K562 (cell line): ENCODE data around the gene HSD11B2. TPM values are rescaled to one million over a fixed set of nuclear protein-coding genes. Genes with fewer than 3 reads are reported as not detected.

Experiments used
- ATAC-seq: fragments of 200-7000 bp; cut with Tn5 transposase; 3 replicates; pipeline ENCODE4 v1.9.1; 2020; ENCODE audit warnings: moderate library complexity
- BruUV-seq: library from RNA; stranded (reverse); fragments of 400-500 nt; replicated peaks from 2 replicates; lab custom pipeline; 2021; lab: Mats Ljungman, UMichigan
- CTCF ChIA-PET: fragments of 300-600 bp; formaldehyde crosslinking; extraction: SDS; loops from one replicate; lab custom pipeline; 2021; ENCODE audit warnings: low intra/inter-chr PET ratio; lab: Yijun Ruan, JAX
- POLR2A ChIA-PET: fragments of 300-600, 350-650 bp; sonication (Branson Sonifier 250); formaldehyde crosslinking; extraction: SDS; loops from one replicate; lab custom pipeline; 2021; ENCODE audit warnings: antibody characterized with exemption, inconsistent platforms; lab: Yijun Ruan, JAX
- DNase-seq, 4 experiments: peaks; one replicate each; pipeline versions ENCODE4 v3.0.0 to v3.0.0-alpha.2; 2011 to 2018; ENCODE audit warnings: low spot score in 3 of 4, mixed read lengths in 3 of 4; ENCODE audit errors: extremely low read depth in 1 of 4
- FAIRE-seq: peaks from 2 replicates; lab custom pipeline; 2011; peaks lifted over from hg19 to GRCh38; lab: Jason Lieb, UNC
- H2AFZ ChIP-seq: 2 replicates; pipeline ENCODE4 v1.6.0; 2011; ENCODE audit warnings: low read depth, low read length, control low read depth, inconsistent platforms
- H3K27ac ChIP-seq: fragments of 200-600 bp; 3 replicates; pipeline ENCODE4 v1.8.0; 2011; ENCODE audit warnings: low read depth, mild to moderate bottlenecking, control low read depth, inconsistent platforms, low read length, moderate library complexity, mixed read lengths; ENCODE audit errors: extremely low read depth
- H3K27me3 ChIP-seq, 2 experiments: fragments of 300-600 bp in 1 of 2; 2 replicates in 1 of 2; 3 replicates in 1 of 2; pipeline versions ENCODE4 v1.6.0 to v1.8.0; 2011; ENCODE audit warnings: inconsistent platforms in 2 of 2, low read length in 2 of 2, mild to moderate bottlenecking in 1 of 2, mixed read lengths in 1 of 2, moderate library complexity in 1 of 2; ENCODE audit not compliant: control insufficient read depth in 2 of 2, insufficient read depth in 2 of 2
- H3K36me3 ChIP-seq: fragments of 300-600 bp; 3 replicates; pipeline ENCODE4 v1.8.0; 2011; ENCODE audit warnings: mild to moderate bottlenecking, low read length, inconsistent platforms; ENCODE audit not compliant: control insufficient read depth, insufficient read depth
- H3K4me1 ChIP-seq, 2 experiments: fragments of 200-600 bp in 1 of 2; replicated peaks in 1 of 2; 2 replicates in 1 of 2; 3 replicates in 1 of 2; pipeline versions ENCODE4 v1.5.1 to v1.8.0; 2011; ENCODE audit warnings: inconsistent platforms in 2 of 2, low read length in 2 of 2, mild to moderate bottlenecking in 1 of 2, mixed read lengths in 1 of 2, moderate library complexity in 1 of 2; ENCODE audit not compliant: control insufficient read depth in 2 of 2, insufficient read depth in 2 of 2
- H3K4me2 ChIP-seq: 2 replicates; pipeline ENCODE4 v1.6.1; 2011; ENCODE audit warnings: low read length, control low read depth, inconsistent platforms, mixed read lengths; ENCODE audit not compliant: insufficient read depth
- H3K4me3 ChIP-seq: fragments of 200-600 bp; sonication (generic), shearing (Covaris generic); 2 replicates; pipeline ENCODE4 v1.5.1; 2016; ENCODE audit warnings: control low read depth, inconsistent platforms
- H3K79me2 ChIP-seq: fragments of 200-600 bp; 3 replicates; pipeline ENCODE4 v1.8.0; 2011; ENCODE audit warnings: low read length, inconsistent platforms; ENCODE audit not compliant: control insufficient read depth, insufficient read depth
- H3K9ac ChIP-seq, 2 experiments: 2 replicates each; pipeline versions ENCODE4 v1.6.0 to v1.6.1; 2011; ENCODE audit warnings: low read depth in 2 of 2, low read length in 2 of 2, control low read depth in 1 of 2, inconsistent platforms in 1 of 2, mild to moderate bottlenecking in 1 of 2, mixed read lengths in 1 of 2; ENCODE audit not compliant: insufficient read depth in 1 of 2
- H3K9me1 ChIP-seq: one replicate; pipeline ENCODE4 v1.6.0; 2011; ENCODE audit warnings: inconsistent platforms, mild to moderate bottlenecking, low read length, moderate library complexity; ENCODE audit not compliant: control insufficient read depth, insufficient read depth
- H3K9me3 ChIP-seq: replicated peaks from 2 replicates; pipeline ENCODE4 v1.5.1; 2011; ENCODE audit warnings: low read depth, low read length, inconsistent platforms; ENCODE audit not compliant: control insufficient read depth, insufficient read depth
- H4K20me1 ChIP-seq: replicated peaks from 2 replicates; pipeline ENCODE4 v1.6.1; 2011; ENCODE audit warnings: low read length, inconsistent platforms, mixed read lengths; ENCODE audit not compliant: control insufficient read depth, insufficient read depth
- ARID2 ChIP-seq: fragments of 450-650 bp; IDR thresholded peaks from 2 replicates; pipeline ENCODE4 v1.6.1; 2017; ENCODE audit warnings: antibody characterized with exemption, mild to moderate bottlenecking
- HNRNPL ChIP-seq: fragments of 200-400 bp; formaldehyde crosslinking; IDR thresholded peaks from 2 replicates; pipeline ENCODE4 v1.6.1; 2017; ENCODE audit warnings: low read depth, mild to moderate bottlenecking, low read length
- ILF3 ChIP-seq: fragments of 450-650 bp; IDR thresholded peaks from 2 replicates; pipeline ENCODE4 v1.6.1; 2018; ENCODE audit warnings: antibody characterized with exemption, mild to moderate bottlenecking, moderate library complexity, borderline replicate concordance
- MAX ChIP-seq: sonication (generic); formaldehyde crosslinking; IDR thresholded peaks from 2 replicates; pipeline ENCODE4 v1.9.0; 2022; ENCODE audit warnings: mild to moderate bottlenecking, missing genetic modification reagents
- MEF2D ChIP-seq: conservative IDR thresholded peaks from 2 replicates; pipeline ENCODE4 v1.6.1; 2016; ENCODE audit warnings: low read depth, missing genetic modification characterization, missing compliant biosample characterization
- NR1H2 ChIP-seq: sonication (generic); formaldehyde crosslinking; IDR thresholded peaks from 2 replicates; pipeline ENCODE4 v1.4.0; 2020; ENCODE audit warnings: mild to moderate bottlenecking, missing genetic modification reagents
- SMARCE1 ChIP-seq: fragments of 450-650 bp; IDR thresholded peaks from 2 replicates; pipeline ENCODE4 v1.7.1; 2016; ENCODE audit warnings: mild to moderate bottlenecking
- ZNF766 ChIP-seq: fragments of 200-800 bp; sonication (Bioruptor generic); conservative IDR thresholded peaks from 2 replicates; pipeline ENCODE4 v1.6.1; 2016; ENCODE audit warnings: missing genetic modification characterization, missing compliant biosample characterization
- WGBS: fragments of 100-300 bp; shearing (Covaris generic); methylation state at CpG from one replicate; pipeline ENCODE4 v1.1.6; 2016; ENCODE audit warnings: low coverage, mixed read lengths; ENCODE audit not compliant: insufficient coverage; ENCODE audit errors: missing lambda C conversion rate; 5-methylcytosine and 5-hydroxymethylcytosine counted together
- in situ Hi-C: fragments of 300-500 bp; cut with MboI; formaldehyde crosslinking; loops from 4 replicates; pipeline ENCODE4 v1.15.0; 2018; ENCODE audit warnings: inconsistent platforms, mixed read lengths
- intact Hi-C: fragments of 100-400 bp; cut with micrococcal nuclease; formaldehyde crosslinking; loops from 2 replicates; pipeline ENCODE4 v1.14.2; 2022
- polyA plus RNA-seq, 8 experiments: library from polyadenylated mRNA; depleted of rRNA in 4 of 8; stranded (reverse) in 5 of 8; unstranded in 3 of 8; fragments of >200 nt; fragmentation: Nextera tagmentation in 2 of 8; fragmentation: Illumina TruSeq in 1 of 8; extraction: Ambion mirVana in 2 of 8; extraction: Trizol in 1 of 8; gene quantifications; 2 replicates each; pipeline versions ENCODE4 v1.2.1 to v1.2.3, GENCODE V29; 2011 to 2014; ENCODE audit warnings: inconsistent platforms in 1 of 8, missing spikeins in 1 of 8
- total RNA-seq, 7 experiments: library from RNA; depleted of rRNA in 6 of 7; stranded (reverse); fragments of >200 nt in 6 of 7; fragmentation: Illumina TruSeq in 2 of 7; extraction: Trizol in 2 of 7; gene quantifications; 2 replicates each; pipeline versions ENCODE4 v1.2.1 to v1.2.3, GENCODE V29; 2011 to 2021; ENCODE audit warnings: low replicate concordance in 1 of 7
- TF ChIP-seq, protein P1 (sequence below): fragments of 250-450 bp; sonication (Bioruptor Pico); IDR thresholded peaks from 2 replicates; pipeline ENCODE4 v1.4.0; 2020
- TF ChIP-seq, protein P2 (sequence below): fragments of 450-650 bp; formaldehyde crosslinking; IDR thresholded peaks from 2 replicates; pipeline ENCODE4 v1.4.0; 2020; ENCODE audit warnings: mild to moderate bottlenecking
- TF ChIP-seq, protein P3 (sequence below): fragments of 250-450 bp; sonication (Bioruptor Pico); IDR thresholded peaks from 2 replicates; pipeline ENCODE4 v1.5.0; 2020; ENCODE audit warnings: mild to moderate bottlenecking, borderline replicate concordance

Gene HSD11B2
- total and polyA plus RNA-seq, 9 of the 15 experiments (the other 6 are each of a cell fraction or from before 2014, with no cell fraction given) = 0.08 to 2.0 (median 0.79) TPM

DNA sequence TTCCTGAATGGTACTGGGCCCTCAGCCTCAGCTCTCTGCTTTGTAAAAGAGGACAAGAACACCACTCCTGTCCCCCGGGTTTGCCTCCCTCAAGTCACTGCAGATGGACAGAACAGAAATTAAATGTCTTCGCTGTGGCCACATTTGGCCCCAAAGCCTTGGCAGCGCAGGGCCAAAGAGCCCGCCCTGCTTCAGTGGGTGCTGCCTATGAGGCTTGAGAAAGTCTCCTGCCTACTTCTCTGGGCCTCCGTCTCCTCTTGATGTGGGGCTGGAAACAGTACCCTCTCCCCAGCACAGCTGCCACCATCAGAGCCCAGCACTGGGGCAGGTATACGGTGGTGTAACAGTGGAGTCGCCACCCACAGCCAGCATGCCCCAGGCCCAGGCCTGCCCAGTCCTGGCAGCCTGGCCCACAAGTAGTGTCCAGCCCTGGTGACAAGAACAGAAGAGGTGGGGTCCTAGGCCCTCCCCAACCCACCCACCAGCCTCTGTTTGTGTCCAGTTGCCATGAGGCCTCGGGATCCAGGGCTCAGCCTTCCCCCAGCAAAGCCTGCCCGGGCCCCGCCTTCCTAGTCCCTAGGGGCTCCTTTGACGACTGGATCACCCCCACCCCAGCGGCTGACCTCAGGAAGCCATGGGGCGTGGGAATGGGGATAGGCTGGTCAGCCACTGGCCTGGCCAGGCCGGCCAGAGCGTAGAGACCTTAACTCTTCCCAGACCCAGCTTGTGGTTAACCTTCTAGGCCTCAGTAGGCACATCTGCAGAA is 33.7 kb upstream of the HSD11B2 start:
- intact Hi-C loops = loop anchor here (5.0 to 10.0 kb wide), 2 partner anchors 52 to 135 kb away; no protein-coding TSS in a partner anchor
- Histone ChIP-seq H3K9me1 (no peaks in the 10 kb centered on the region), H3K9ac (peak overlapping the region in 1 of 2 experiments; percentile 84; a peak in 2 of 4 replicates), H3K79me2 (no peaks in the 10 kb centered on the region), H3K4me2 (no peak overlapping the region), H3K4me1 (peaks cover 19 to 85% of the 10 kb centered on the region in 2 experiments)
- no TSS peak for BruUV-seq
- WGBS = 78% methylated on average over 15 of the region's 15 CpGs
- POLR2A ChIA-PET = no interaction called here
- no peak for ATAC-seq
- in situ Hi-C loops = no loop called here
- TF ChIP-seq, protein P1, sequence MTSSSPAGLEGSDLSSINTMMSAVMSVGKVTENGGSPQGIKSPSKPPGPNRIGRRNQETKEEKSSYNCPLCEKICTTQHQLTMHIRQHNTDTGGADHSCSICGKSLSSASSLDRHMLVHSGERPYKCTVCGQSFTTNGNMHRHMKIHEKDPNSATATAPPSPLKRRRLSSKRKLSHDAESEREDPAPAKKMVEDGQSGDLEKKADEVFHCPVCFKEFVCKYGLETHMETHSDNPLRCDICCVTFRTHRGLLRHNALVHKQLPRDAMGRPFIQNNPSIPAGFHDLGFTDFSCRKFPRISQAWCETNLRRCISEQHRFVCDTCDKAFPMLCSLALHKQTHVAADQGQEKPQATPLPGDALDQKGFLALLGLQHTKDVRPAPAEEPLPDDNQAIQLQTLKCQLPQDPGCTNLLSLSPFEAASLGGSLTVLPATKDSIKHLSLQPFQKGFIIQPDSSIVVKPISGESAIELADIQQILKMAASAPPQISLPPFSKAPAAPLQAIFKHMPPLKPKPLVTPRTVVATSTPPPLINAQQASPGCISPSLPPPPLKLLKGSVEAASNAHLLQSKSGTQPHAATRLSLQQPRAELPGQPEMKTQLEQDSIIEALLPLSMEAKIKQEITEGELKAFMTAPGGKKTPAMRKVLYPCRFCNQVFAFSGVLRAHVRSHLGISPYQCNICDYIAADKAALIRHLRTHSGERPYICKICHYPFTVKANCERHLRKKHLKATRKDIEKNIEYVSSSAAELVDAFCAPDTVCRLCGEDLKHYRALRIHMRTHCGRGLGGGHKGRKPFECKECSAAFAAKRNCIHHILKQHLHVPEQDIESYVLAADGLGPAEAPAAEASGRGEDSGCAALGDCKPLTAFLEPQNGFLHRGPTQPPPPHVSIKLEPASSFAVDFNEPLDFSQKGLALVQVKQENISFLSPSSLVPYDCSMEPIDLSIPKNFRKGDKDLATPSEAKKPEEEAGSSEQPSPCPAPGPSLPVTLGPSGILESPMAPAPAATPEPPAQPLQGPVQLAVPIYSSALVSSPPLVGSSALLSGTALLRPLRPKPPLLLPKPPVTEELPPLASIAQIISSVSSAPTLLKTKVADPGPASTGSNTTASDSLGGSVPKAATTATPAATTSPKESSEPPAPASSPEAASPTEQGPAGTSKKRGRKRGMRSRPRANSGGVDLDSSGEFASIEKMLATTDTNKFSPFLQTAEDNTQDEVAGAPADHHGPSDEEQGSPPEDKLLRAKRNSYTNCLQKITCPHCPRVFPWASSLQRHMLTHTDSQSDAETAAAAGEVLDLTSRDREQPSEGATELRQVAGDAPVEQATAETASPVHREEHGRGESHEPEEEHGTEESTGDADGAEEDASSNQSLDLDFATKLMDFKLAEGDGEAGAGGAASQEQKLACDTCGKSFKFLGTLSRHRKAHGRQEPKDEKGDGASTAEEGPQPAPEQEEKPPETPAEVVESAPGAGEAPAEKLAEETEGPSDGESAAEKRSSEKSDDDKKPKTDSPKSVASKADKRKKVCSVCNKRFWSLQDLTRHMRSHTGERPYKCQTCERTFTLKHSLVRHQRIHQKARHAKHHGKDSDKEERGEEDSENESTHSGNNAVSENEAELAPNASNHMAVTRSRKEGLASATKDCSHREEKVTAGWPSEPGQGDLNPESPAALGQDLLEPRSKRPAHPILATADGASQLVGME (CRISPR knock-in tag) = no peak
- no peak for TF ChIP-seq ILF3
- no peak for TF ChIP-seq MEF2D
- TF ChIP-seq ARID2 = no peak
- TF ChIP-seq, protein P2, sequence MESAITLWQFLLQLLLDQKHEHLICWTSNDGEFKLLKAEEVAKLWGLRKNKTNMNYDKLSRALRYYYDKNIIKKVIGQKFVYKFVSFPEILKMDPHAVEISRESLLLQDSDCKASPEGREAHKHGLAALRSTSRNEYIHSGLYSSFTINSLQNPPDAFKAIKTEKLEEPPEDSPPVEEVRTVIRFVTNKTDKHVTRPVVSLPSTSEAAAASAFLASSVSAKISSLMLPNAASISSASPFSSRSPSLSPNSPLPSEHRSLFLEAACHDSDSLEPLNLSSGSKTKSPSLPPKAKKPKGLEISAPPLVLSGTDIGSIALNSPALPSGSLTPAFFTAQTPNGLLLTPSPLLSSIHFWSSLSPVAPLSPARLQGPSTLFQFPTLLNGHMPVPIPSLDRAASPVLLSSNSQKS (CRISPR knock-in tag) = no peak
- no peak for TF ChIP-seq ZNF766 (CRISPR knock-in tag)
- no peak for TF ChIP-seq MAX (CRISPR knock-in tag)
- TF ChIP-seq SMARCE1 = no peak
- TF ChIP-seq, protein P3, sequence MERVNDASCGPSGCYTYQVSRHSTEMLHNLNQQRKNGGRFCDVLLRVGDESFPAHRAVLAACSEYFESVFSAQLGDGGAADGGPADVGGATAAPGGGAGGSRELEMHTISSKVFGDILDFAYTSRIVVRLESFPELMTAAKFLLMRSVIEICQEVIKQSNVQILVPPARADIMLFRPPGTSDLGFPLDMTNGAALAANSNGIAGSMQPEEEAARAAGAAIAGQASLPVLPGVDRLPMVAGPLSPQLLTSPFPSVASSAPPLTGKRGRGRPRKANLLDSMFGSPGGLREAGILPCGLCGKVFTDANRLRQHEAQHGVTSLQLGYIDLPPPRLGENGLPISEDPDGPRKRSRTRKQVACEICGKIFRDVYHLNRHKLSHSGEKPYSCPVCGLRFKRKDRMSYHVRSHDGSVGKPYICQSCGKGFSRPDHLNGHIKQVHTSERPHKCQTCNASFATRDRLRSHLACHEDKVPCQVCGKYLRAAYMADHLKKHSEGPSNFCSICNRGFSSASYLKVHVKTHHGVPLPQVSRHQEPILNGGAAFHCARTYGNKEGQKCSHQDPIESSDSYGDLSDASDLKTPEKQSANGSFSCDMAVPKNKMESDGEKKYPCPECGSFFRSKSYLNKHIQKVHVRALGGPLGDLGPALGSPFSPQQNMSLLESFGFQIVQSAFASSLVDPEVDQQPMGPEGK (CRISPR knock-in tag) = no peak
- no peak for TF ChIP-seq HNRNPL
- no peak for TF ChIP-seq NR1H2 (CRISPR knock-in tag)
- TF ChIP-seq, all 486 proteins: peak for 0
- H3K36me3 ChIP-seq = no peaks in the 10 kb centered on the region
- DNase-seq (no peak), FAIRE-seq (no peak)
- H3K27ac ChIP-seq = 0 out of 3 replicates have a peak overlapping the region, but pooled peaks have one; percentile 2
- no peaks in the 10 kb centered on the region for H4K20me1 ChIP-seq
- CTCF ChIA-PET = no interaction called here
- no peak overlapping the region for H3K4me3 ChIP-seq
- peaks cover 0 to 21% of the 10 kb centered on the region in 2 experiments; a peak in 2 of 5 replicates for H3K27me3 ChIP-seq
- H2AFZ ChIP-seq = 0 out of 2 replicates have a peak overlapping the region, but pooled peaks have one; percentile 76
- H3K9me3 ChIP-seq = no peaks in the 10 kb centered on the region
